Neural progenitor cell (in vitro differentiated cells): ENCODE measurements around the gene CD80.

Experiments used
- EZH2 ChIP-seq: fragments of 200-600 bp; sonication (generic); IDR thresholded peaks from 2 replicates; pipeline ENCODE4 v1.6.1; 2017; ENCODE audit warnings: antibody characterized with exemption, mild to moderate bottlenecking, moderate library complexity
- TF ChIP-seq, protein P1 (sequence below): fragments of 200-600 bp; sonication (generic); IDR thresholded peaks from 2 replicates; pipeline ENCODE4 v1.5.1; 2017; ENCODE audit warnings: antibody characterized with exemption, mild to moderate bottlenecking

DNA sequence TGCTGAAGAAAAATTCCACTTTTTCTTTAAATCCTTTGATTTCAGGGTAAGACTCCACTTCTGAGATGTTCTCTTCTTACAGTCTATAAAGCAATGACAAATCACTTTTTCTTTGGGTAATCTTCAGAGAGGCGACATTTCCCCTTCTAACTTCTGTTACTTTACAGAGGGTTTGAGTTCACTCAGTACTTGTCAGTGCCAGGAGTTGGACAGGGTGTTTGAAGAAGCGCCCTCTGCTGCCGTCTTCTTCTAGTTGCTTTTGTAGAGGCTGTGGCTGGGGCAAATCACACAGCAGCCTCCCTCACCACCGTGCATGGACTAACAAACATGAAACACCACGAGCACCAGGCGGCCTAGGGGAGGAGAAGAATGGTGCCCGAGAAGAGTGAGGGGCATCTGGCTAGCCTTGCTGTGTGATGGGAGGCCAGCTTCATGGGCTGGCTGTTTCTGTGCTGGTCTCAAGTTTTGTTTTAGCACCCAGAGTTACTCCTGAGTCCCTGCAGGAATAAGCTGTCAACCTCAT lies at the start of gene CD80:
- TF ChIP-seq, protein P1, sequence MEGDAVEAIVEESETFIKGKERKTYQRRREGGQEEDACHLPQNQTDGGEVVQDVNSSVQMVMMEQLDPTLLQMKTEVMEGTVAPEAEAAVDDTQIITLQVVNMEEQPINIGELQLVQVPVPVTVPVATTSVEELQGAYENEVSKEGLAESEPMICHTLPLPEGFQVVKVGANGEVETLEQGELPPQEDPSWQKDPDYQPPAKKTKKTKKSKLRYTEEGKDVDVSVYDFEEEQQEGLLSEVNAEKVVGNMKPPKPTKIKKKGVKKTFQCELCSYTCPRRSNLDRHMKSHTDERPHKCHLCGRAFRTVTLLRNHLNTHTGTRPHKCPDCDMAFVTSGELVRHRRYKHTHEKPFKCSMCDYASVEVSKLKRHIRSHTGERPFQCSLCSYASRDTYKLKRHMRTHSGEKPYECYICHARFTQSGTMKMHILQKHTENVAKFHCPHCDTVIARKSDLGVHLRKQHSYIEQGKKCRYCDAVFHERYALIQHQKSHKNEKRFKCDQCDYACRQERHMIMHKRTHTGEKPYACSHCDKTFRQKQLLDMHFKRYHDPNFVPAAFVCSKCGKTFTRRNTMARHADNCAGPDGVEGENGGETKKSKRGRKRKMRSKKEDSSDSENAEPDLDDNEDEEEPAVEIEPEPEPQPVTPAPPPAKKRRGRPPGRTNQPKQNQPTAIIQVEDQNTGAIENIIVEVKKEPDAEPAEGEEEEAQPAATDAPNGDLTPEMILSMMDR: peak; percentile 47
- TF ChIP-seq EZH2: no peak
